Right atrium auricular region (tissue), 2 donors: ENCODE data around the gene SLC24A4. TPM values are rescaled to one million over a fixed set of nuclear protein-coding genes. Genes with fewer than 3 reads are reported as not detected.
A peak's percentile ranks its signal among the peaks of the same experiment; 100 is the strongest.

Experiments
- DNase-seq: peaks from one replicate; pipeline ENCODE4 v3.0.0-alpha.2; 2019; ENCODE audit warnings: low spot score
- H3K27ac ChIP-seq, 2 donors: fragments of 200-600 bp; sonication (generic); 1 replicate in 1 of 2; 2 replicates in 1 of 2; pipeline ENCODE4 v1.5.1; 2016 to 2019
- H3K27me3 ChIP-seq, 2 donors: fragments of 200-600 bp; sonication (generic); one replicate each; pipeline versions ENCODE4 v1.5.1 to v1.6.0; 2017 to 2019
- H3K36me3 ChIP-seq: fragments of 200-600 bp; sonication (generic); one replicate; pipeline ENCODE4 v1.5.1; 2016
- H3K4me1 ChIP-seq, 2 donors: fragments of 200-600 bp; sonication (generic); one replicate each; pipeline versions ENCODE4 v1.5.1 to v1.6.0; 2017 to 2019
- H3K4me3 ChIP-seq, 2 donors: fragments of 200-600 bp; sonication (generic); 1 replicate in 1 of 2; 2 replicates in 1 of 2; pipeline ENCODE4 v1.5.1; 2017 to 2019; ENCODE audit warnings: mild to moderate bottlenecking in 1 of 2, moderate library complexity in 1 of 2
- H3K9me3 ChIP-seq, 2 donors: fragments of 200-600 bp; sonication (generic); one replicate each; pipeline ENCODE4 v1.5.1; 2019
- total RNA-seq, 2 donors: library from RNA; depleted of rRNA; stranded (reverse); fragments of >200 nt; gene quantifications; one replicate each; pipeline ENCODE4 v1.1.0, GENCODE V29; 2016
- TF ChIP-seq, protein P1 (sequence below), 2 donors: fragments of 200-600 bp; sonication (generic); IDR thresholded peaks; one replicate each; pipeline ENCODE4 v1.5.1; 2019; ENCODE audit warnings: antibody characterized with exemption in 2 of 2

The SLC24A4 gene
- total RNA-seq, 2 donors from 2014 or later = 0.04 to 0.24 TPM

DNA sequence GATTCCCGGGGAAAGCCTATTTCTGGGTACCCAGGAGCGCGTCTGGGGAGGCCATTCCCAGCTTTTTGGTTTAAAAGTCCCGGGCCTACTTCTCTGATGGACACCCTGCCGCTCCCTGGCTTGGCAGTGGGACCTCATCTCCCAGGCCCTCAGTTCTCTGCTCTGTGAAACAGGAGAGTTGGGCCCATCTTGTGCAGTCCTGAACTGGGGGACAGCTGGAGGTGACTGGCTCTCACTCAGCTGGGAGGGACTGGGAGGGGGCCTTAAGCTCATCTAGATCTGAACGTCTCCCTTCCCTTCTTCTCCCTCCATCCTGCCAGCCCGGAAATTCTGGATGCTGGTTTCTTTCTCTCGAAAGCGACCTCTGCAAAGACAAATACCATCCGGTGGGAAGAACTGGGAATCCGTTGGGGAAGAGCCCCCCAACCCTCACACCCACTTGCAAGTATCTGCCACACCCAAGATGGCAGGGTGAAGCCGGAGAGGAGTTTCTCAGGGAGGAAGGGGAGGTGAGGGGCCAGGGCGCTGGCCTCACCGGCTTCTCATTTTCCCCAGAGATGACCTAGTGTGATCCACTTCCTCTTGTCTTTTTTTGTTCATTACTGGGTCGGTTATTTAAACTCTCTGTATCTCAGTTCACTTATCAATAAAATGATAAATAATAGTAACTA lies 192.0 kb downstream of the SLC24A4 start:
- no peaks in the 10 kb centered on the region for H3K36me3 ChIP-seq
- TF ChIP-seq, protein P1, sequence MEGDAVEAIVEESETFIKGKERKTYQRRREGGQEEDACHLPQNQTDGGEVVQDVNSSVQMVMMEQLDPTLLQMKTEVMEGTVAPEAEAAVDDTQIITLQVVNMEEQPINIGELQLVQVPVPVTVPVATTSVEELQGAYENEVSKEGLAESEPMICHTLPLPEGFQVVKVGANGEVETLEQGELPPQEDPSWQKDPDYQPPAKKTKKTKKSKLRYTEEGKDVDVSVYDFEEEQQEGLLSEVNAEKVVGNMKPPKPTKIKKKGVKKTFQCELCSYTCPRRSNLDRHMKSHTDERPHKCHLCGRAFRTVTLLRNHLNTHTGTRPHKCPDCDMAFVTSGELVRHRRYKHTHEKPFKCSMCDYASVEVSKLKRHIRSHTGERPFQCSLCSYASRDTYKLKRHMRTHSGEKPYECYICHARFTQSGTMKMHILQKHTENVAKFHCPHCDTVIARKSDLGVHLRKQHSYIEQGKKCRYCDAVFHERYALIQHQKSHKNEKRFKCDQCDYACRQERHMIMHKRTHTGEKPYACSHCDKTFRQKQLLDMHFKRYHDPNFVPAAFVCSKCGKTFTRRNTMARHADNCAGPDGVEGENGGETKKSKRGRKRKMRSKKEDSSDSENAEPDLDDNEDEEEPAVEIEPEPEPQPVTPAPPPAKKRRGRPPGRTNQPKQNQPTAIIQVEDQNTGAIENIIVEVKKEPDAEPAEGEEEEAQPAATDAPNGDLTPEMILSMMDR (IDR thresholded peaks at IDR 0.05) = no peak
- H3K4me1 ChIP-seq = peaks cover 0 to 28% of the 10 kb centered on the region in 2 donors
- peak overlapping the region; percentile 69 to 75 for H3K4me3 ChIP-seq
- peak overlapping the region; percentile 79 to 85 for H3K27ac ChIP-seq
- no peak for DNase-seq
- no peaks in the 10 kb centered on the region for H3K9me3 ChIP-seq
- H3K27me3 ChIP-seq = no peaks in the 10 kb centered on the region

DNA sequence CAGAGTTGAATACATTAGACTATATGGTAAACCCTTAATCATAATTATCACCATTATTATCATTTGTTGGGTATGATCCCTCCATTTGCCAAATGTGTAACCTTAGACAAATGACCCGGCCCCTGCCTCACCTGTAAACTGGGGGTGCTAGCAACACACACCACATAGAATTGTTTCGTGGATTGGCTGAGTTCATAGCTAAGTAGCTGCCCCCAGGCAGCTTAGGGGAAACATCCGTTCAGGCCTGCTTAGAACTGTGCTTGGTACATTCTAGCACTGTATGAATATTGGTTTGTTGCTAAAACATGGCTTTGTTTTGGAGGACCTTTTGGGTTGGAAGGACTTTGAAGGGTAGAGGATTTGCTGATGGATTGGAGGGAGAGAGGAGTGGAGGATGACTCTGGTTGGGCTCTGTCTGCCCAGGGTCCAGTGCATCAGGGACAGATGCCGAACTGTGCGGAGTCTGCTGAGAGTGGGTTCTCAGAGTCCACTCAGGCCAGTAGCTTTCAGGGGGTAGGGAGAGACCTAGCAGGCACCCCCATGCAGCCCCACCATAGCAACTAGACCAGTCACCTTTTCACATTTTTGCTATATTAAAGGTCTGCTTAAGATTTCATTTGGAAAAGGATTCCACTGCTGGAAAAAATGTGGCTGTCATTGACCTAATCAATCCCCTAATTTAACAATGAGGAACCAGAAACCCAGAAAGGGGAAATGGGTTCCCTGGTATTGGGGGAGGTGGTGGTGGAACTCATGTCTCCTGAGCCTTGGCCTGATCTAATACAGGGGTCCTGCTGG lies 192.8 kb downstream of the SLC24A4 start:
- no peak for DNase-seq
- Histone ChIP-seq H3K36me3 (no peaks in the 10 kb centered on the region), H3K4me1 (peaks cover 0 to 28% of the 10 kb centered on the region in 2 donors), H3K9me3 (no peaks in the 10 kb centered on the region), H3K4me3 (no peak overlapping the region), H3K27me3 (no peaks in the 10 kb centered on the region), H3K27ac (no peak overlapping the region)
- TF ChIP-seq, protein P1 (IDR thresholded peaks at IDR 0.05) = no peak

DNA sequence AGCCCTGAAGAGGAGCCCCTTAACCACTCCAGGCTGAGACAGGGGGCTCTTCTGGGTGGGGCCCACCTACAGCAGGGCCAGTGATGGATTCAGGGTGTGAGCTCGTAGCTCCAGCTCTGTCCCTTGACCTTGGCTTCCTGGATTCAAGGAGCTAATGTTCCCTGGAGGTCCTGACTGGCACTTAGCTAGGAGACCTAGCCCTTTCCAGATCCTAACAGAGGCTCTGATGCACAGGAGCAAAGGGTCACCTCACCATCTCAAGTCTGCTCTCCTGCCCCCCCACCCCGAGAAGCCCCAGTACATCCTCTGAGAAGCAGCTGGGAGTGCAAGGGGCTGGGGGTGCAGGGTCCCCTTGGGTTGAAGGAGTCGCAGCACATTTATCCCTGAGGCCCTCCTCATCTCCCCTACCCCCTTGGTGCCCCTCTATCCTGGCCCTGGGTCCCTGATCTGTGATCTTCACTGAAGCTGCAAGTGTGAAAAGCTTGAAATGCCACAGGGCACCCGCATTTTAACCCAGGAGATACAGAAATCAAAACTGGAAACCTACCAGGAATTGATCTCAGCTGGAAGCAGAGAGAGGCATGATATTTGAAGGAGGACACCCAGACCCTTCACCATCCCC lies 193.5 kb downstream of the SLC24A4 start:
- no peaks in the 10 kb centered on the region for H3K36me3 ChIP-seq
- peaks cover 0 to 23% of the 10 kb centered on the region in 2 donors for H3K4me1 ChIP-seq
- no peaks in the 10 kb centered on the region for H3K27me3 ChIP-seq
- no peak overlapping the region for H3K4me3 ChIP-seq
- H3K27ac ChIP-seq = no peak overlapping the region
- H3K9me3 ChIP-seq = no peaks in the 10 kb centered on the region
- TF ChIP-seq, protein P1 (IDR thresholded peaks at IDR 0.05) = no peak
- no peak for DNase-seq

DNA sequence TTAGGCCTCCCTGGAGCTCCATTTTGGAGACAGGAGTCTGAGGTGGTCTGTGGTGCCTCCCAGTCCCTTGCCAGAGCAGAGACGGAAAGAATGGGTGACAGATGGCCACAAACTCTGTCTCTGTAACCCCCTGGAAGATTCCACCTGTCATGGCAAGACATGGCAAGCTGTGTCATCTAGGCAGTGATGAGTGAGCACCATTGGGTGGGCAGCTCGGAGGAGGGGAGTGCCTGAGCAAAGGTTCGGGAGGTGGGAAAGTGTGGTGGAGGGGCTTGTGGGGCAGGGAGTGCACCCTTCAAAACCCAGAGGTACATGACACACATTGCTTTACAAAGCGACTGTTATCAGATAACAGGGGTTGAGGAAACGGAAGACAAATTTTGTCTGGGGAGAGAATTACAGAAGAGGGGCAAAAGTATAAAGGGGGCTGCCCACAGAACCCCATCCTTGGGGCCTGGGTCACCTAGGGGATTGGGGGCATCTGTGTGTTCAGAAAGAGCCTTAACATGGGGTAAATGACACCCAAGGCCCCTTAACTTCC lies 194.1 kb downstream of the SLC24A4 start:
- H3K9me3 ChIP-seq = no peaks in the 10 kb centered on the region
- H3K4me3 ChIP-seq = no peak overlapping the region
- H3K27me3 ChIP-seq = no peaks in the 10 kb centered on the region
- H3K4me1 ChIP-seq = peaks cover 0 to 21% of the 10 kb centered on the region in 2 donors
- TF ChIP-seq, protein P1 (IDR thresholded peaks at IDR 0.05) = no peak
- no peaks in the 10 kb centered on the region for H3K36me3 ChIP-seq
- no peak overlapping the region for H3K27ac ChIP-seq
- no peak for DNase-seq

DNA sequence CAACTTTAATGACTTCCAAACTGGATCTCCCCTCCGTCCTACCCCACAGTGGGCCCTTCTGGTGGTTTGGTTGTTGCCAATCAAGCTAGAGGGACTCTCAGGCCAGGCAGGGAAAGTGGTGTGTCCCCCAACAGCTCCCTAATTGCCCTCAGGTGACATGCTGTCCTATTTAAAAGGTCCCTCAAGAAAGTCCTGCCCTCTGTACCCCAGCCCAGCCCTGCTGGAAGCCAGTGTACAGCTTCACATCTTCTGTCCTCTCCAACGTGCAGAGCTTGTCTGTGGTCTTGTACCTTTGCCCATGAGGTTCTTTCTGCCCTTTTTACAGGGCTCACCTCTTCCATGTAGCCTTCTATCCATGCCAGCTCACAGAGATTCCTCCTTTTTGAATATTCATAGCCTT lies 194.8 kb downstream of the SLC24A4 start:
- H3K4me1 ChIP-seq = peaks cover 0 to 19% of the 10 kb centered on the region in 2 donors
- DNase-seq = no peak
- no peaks in the 10 kb centered on the region for H3K36me3 ChIP-seq
- H3K27ac ChIP-seq = no peak overlapping the region
- no peak overlapping the region for H3K4me3 ChIP-seq
- TF ChIP-seq, protein P1 (IDR thresholded peaks at IDR 0.05) = no peak
- H3K27me3 ChIP-seq = no peaks in the 10 kb centered on the region
- no peaks in the 10 kb centered on the region for H3K9me3 ChIP-seq
